ENCODE measurements around the gene SIGLEC15.

Gene SIGLEC15

DNA sequence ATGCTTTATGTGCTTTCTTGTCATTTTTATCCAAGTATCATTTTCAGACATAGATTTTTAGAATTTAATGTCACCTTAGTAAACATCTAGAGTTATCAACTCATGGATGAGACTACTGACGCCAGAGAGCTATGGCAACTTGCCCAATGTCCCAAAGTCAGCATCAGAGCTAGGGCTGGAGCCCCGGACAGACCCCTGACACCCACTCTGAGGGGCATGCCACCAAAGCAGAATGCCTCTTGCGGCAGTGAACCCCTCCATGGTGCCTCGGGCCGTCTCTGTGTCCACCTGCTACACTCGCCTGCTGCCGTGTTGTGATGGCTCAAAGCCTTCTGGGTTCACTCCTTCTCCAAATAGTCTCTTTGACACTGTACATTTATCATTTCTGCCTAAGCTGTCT, 5.4 kb downstream of the SIGLEC15 start:
- Mint-ChIP-seq H3K36me3 (ENCODE audit: low read depth) (no peaks in the 10 kb centered on the region), H3K4me1 (ENCODE audit: low read depth) (peaks cover 12% of the 10 kb centered on the region), H3K9me3 (no peaks in the 10 kb centered on the region), H3K4me3 (no peak overlapping the region), H3K27ac (no peak overlapping the region), H3K27me3 (ENCODE audit: low read depth) (peaks cover 31% of the 10 kb centered on the region)
- no peak for DNase-seq (ENCODE audit: low spot score)

DNA sequence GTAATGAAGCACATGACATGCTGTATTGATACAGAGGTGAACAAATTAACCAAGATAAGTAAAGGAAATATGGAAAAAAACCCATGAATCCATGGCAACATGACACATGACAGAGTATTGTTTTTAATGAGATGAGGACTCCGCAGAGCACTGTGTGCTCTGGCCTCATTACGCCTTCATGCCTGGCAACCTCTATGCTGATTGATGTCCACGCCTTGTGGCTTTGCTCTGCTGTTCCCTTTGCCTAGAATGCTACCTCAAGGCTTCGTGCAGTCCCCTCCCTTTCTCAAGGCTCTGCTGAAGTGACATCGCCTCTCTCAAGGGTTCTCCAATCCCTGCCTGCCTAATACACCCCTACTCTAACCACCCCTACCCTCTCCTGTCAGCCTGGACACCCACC, 8.4 kb downstream of the SIGLEC15 start:
- H3K9me3 Mint-ChIP-seq = no peaks in the 10 kb centered on the region
- no peaks in the 10 kb centered on the region for H3K36me3 Mint-ChIP-seq (ENCODE audit: low read depth)
- H3K27ac Mint-ChIP-seq = no peak overlapping the region
- peaks cover 7% of the 10 kb centered on the region for H3K4me1 Mint-ChIP-seq (ENCODE audit: low read depth)
- H3K27me3 Mint-ChIP-seq (ENCODE audit: low read depth) = peaks cover 46% of the 10 kb centered on the region
- H3K4me3 Mint-ChIP-seq = no peak overlapping the region
- DNase-seq (ENCODE audit: low spot score) = no peak

DNA sequence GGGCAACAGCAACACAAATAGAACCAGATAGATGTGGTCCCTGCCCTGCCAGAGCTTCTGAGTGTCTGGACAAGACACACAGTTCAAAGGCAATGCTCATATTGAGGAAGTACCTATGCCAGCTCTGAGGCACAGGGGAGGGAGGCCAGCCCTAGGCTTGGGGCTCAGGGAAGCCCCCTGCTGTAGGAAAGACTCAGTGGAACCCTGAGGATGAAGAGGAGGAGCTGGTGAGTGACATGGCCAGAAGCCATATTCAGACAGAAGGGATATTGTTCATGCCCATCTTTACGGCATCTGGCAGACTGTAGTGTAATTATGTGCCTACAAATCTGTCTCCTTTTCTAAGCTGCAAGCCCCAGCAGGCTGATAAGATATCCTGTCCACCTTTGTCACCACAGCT, 8.8 kb downstream of the SIGLEC15 start:
- Mint-ChIP-seq H3K36me3 (ENCODE audit: low read depth) (no peaks in the 10 kb centered on the region), H3K27me3 (ENCODE audit: low read depth) (peaks cover 49% of the 10 kb centered on the region), H3K27ac (no peak overlapping the region), H3K9me3 (no peaks in the 10 kb centered on the region), H3K4me3 (no peak overlapping the region), H3K4me1 (ENCODE audit: low read depth) (peaks cover 6% of the 10 kb centered on the region)
- no peak for DNase-seq (ENCODE audit: low spot score)

DNA sequence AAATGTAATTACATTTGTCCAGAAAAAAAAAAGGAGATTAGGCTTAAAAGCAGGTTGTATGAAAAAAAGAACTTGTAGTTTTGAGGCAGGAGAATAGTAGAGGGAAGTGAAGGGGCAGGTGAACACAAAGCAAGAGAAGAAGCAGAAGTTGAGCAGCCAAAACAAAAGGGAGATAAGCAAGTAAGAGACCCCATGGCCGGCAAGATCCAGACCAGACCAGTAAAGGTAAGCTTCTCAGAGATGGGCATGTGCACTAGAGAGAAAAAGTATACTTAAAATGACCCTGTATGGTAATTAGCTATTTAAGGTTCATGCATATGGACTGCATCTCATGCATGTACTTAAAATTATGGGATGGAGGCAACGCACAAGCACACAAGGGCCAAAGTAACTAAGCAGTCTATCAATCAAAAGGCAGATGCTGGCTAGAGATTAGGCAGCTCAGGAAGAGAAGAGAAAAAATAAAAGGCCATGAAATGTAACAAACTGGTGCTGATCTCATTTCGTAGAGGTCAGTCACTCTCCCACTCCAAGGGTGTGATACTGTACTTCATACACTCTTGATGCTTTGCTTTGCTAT, 9.7 kb downstream of the SIGLEC15 start:
- Mint-ChIP-seq H3K9me3 (no peaks in the 10 kb centered on the region), H3K27me3 (ENCODE audit: low read depth) (peaks cover 52% of the 10 kb centered on the region), H3K4me1 (ENCODE audit: low read depth) (peaks cover 6% of the 10 kb centered on the region), H3K36me3 (ENCODE audit: low read depth) (no peaks in the 10 kb centered on the region), H3K27ac (no peak overlapping the region), H3K4me3 (no peak overlapping the region)
- DNase-seq (ENCODE audit: low spot score) = no peak

DNA sequence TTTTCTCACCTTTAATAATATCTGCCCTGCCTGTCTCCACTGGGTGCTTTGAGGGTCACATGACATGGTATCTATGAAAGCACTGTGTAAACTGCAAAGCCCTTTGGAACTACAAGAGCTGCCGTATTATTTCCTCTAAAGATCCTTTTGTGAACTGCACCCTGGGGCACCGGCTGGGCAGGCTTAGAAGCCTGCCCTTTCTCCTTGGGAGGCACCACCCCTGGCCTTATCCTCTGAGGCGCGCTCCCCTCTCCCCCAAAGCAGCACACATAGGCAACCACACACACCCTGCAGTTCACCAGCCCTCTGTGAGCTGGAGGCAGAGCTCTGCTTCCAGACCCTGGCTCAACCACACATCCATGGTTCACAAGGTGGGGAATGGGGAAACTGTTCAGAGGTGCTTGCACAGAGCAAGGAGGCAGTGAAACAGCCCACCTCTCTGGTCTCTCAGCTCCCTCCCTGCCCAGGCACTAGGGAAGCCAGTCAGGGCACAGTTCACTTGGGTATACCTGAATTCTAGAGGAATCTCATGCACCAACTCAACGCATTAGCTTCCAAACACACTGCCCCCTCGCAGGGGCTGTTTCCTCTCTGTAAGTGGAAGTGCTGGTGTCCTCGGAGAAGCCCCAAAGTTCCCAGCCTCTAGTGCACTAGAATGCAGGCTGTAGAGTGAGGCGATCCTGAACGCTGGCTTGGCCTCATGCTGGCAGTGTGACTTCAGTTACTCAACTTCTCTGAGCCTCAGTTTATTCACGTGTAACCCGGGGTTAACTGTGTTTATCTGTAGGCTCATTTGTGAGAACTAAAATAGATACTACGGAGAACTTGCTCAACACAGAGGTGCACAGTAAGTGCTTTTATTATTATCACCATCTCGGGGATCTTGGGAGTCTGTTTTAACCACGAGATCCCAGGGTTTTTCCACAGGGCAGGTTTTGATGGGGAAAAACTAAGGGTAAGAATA, 11.0 kb downstream of the SIGLEC15 start:
- no peaks in the 10 kb centered on the region for H3K9me3 Mint-ChIP-seq
- no peak overlapping the region for H3K27ac Mint-ChIP-seq
- peaks cover 6% of the 10 kb centered on the region for H3K4me1 Mint-ChIP-seq (ENCODE audit: low read depth)
- H3K36me3 Mint-ChIP-seq (ENCODE audit: low read depth) = no peaks in the 10 kb centered on the region
- H3K27me3 Mint-ChIP-seq (ENCODE audit: low read depth) = peaks cover 56% of the 10 kb centered on the region
- peak overlapping the region; percentile 51 for H3K4me3 Mint-ChIP-seq
- no peak for DNase-seq (ENCODE audit: low spot score)

DNA sequence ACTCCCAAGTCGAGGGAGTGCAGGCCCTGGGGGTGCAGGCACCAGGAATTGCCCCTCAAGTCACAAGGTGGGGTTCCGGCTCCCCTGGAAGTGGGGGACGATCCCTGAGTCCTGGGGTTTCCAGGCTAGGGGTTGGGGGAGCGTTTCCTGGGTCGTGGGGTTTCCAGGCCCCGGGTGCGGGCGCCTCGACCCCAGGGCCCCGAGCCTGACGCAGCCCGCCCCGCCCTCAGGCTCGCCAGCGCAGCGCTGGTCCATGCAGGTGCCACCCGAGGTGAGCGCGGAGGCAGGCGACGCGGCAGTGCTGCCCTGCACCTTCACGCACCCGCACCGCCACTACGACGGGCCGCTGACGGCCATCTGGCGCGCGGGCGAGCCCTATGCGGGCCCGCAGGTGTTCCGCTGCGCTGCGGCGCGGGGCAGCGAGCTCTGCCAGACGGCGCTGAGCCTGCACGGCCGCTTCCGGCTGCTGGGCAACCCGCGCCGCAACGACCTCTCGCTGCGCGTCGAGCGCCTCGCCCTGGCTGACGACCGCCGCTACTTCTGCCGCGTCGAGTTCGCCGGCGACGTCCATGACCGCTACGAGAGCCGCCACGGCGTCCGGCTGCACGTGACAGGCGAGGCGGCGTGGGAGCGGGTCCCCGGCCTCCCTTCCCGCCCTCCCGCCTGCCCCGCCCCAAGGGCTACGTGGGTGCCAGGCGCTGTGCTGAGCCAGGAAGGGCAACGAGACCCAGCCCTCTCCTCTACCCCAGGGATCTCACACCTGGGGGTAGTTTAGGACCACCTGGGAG, 12.0 kb downstream of the SIGLEC15 start:
- peaks cover 56% of the 10 kb centered on the region for H3K27me3 Mint-ChIP-seq (ENCODE audit: low read depth)
- H3K27ac Mint-ChIP-seq = no peak overlapping the region
- H3K9me3 Mint-ChIP-seq = no peaks in the 10 kb centered on the region
- peaks cover 6% of the 10 kb centered on the region for H3K4me1 Mint-ChIP-seq (ENCODE audit: low read depth)
- peak; percentile 56 for DNase-seq (ENCODE audit: low spot score)
- no peaks in the 10 kb centered on the region for H3K36me3 Mint-ChIP-seq (ENCODE audit: low read depth)
- no peak overlapping the region for H3K4me3 Mint-ChIP-seq

DNA sequence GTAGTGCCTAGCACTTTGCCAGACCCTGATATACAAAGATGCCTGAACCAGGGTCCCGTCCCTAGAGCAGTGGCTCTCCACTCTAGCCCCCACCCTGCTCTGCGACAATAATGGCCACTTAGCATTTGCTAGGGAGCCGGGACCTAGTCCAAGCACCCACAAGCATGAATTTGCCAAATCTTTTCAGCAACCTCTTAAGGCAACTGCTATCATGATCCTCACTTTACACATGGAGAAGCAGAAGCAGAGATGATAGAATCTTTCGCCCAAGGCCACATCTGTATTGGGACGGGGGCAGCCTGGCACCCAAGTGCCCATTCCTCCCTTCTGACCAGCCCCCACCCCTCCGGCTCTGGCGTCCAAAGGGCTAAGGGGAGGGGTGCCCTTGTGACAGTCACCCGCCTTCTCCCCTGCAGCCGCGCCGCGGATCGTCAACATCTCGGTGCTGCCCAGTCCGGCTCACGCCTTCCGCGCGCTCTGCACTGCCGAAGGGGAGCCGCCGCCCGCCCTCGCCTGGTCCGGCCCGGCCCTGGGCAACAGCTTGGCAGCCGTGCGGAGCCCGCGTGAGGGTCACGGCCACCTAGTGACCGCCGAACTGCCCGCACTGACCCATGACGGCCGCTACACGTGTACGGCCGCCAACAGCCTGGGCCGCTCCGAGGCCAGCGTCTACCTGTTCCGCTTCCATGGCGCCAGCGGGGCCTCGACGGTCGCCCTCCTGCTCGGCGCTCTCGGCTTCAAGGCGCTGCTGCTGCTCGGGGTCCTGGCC, 13.0 kb downstream of the SIGLEC15 start:
- Mint-ChIP-seq H3K4me1 (ENCODE audit: low read depth) (peaks cover 6% of the 10 kb centered on the region), H3K9me3 (no peaks in the 10 kb centered on the region), H3K36me3 (ENCODE audit: low read depth) (no peaks in the 10 kb centered on the region), H3K27ac (no peak overlapping the region), H3K27me3 (ENCODE audit: low read depth) (peaks cover 54% of the 10 kb centered on the region), H3K4me3 (no peak overlapping the region)
- DNase-seq (ENCODE audit: low spot score) = no peak

DNA sequence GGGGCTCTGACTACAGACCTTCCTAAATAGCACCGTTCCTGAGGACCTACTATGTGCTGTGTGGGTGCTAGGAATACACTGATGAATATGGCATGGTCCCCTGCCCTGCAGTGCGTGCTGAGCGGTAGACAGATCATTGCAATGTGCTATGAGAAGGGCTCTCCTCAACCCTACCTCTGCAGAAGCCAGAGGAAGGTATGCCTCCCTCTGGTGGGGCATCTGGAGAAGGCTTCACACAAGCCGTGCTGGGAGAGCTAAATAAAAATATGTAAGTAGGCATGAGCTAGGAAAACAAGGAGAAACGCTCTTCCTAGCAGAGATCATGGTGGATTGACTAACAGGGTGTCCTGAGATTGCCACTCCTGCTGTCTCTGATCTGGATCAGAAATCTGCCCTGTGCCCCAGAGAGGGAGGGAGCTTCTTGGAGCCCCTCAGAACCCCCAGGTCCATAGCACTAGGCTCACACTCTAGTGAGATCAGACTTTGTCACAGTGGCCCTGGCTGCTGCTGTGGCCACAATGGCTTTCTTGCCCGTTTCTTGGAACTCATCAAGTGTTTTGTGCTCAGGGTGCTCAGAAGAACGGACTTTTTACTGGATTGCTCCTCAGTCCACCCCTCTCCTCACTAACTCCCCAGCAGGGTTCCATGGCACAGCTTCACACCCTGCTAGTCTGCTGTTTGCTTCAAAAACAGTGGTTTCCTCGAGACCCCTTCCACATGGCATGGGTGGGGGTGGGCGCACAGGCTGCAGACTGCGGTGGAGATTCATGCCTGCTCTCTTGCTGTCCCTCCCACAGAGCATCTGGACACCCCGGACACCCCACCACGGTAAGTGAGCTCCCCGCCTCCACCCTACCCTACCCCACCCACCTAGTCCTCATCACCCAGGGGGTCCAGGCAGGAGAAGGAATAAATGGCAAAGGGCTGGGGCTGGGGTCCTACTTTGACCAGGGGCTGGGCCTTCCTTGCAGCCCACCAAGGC, 14.2 kb downstream of the SIGLEC15 start:
- Mint-ChIP-seq H3K36me3 (ENCODE audit: low read depth) (no peaks in the 10 kb centered on the region), H3K27ac (no peak overlapping the region), H3K9me3 (no peaks in the 10 kb centered on the region), H3K27me3 (ENCODE audit: low read depth) (peaks cover 44% of the 10 kb centered on the region), H3K4me1 (ENCODE audit: low read depth) (peaks cover 6% of the 10 kb centered on the region), H3K4me3 (no peak overlapping the region)
- DNase-seq (ENCODE audit: low spot score) = no peak

DNA sequence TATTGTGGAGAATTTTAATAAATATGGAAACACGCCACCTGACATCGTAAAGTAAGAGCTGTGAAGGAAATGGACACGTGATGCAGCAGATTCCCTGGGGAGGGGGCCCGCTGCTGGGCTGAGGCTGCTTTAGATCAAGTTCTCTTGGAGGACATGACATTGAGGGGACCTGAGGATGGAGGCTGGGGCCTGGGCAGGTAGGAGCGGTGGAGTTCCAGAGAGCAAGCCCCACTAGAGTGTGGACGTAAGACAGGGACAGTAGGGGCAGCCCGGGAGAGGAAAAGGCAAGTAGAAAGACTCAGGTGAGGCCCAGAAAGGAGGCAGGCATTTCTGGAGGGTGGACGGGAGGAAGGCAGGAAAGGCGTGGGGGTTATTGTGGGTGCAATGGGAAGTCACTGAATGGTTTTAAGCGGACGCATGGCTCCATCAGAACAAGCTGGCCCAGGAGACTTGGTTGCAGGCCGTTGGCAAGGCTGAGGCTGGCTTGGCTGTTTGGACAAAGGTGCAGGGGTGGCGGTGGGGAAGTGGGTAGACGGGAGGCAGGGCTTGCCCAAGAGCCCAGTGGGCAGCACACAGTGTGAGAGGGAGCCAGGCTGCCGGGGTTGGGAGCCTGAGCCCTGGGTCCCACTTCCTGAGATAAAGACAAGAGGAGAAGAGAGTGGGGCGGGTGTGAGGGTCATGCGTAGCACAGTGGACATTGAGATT, 15.7 kb downstream of the SIGLEC15 start:
- Mint-ChIP-seq H3K27me3 (ENCODE audit: low read depth) (peaks cover 29% of the 10 kb centered on the region), H3K4me3 (no peak overlapping the region), H3K36me3 (ENCODE audit: low read depth) (no peaks in the 10 kb centered on the region), H3K9me3 (no peaks in the 10 kb centered on the region), H3K4me1 (ENCODE audit: low read depth) (peaks cover 6% of the 10 kb centered on the region), H3K27ac (no peak overlapping the region)
- no peak for DNase-seq (ENCODE audit: low spot score)

DNA sequence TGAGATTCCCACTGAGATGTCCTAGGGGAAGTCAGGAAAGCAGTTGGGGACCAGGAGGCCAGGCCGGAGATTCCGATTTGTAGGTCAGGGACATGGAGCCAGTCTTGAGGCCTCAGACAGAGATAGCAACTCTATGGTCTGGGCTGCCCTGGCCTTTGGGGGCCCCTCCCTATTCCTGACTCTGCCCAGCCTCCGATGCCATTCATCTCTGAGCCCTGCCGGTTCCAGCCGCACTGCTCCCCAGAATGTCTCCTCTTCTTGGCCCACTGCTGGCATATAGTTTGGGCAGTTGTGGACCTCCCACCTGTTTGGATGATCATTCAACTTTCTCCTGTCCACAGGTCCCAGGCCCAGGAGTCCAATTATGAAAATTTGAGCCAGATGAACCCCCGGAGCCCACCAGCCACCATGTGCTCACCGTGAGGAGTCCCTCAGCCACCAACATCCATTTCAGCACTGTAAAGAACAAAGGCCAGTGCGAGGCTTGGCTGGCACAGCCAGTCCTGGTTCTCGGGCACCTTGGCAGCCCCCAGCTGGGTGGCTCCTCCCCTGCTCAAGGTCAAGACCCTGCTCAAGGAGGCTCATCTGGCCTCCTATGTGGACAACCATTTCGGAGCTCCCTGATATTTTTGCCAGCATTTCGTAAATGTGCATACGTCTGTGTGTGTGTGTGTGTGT, 16.4 kb downstream of the SIGLEC15 start:
- Mint-ChIP-seq H3K4me1 (ENCODE audit: low read depth) (peaks cover 6% of the 10 kb centered on the region), H3K36me3 (ENCODE audit: low read depth) (no peaks in the 10 kb centered on the region), H3K27me3 (ENCODE audit: low read depth) (peaks cover 23% of the 10 kb centered on the region), H3K4me3 (no peak overlapping the region), H3K9me3 (no peaks in the 10 kb centered on the region), H3K27ac (no peak overlapping the region)
- DNase-seq (ENCODE audit: low spot score) = no peak

DNA sequence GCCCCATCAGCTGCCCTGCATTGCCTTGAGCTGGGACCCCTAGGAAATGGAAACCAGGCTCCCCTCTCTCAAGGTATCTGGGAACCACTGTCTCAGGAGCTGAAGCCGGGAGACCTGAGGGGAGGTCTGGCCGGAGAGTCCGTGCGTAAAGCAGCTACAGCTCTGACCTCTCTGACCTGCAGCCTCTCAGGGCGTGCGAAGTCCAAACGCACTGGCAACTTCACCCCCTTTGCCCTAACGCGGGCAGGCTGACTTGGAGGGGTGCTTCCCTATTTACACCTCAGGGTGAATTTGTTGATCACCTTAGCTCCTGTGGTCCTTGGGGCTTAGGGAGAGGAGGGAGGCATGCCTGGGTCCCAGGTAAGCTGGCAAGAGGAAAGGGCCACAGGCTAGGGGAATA, 17.5 kb downstream of the SIGLEC15 start:
- Mint-ChIP-seq H3K36me3 (ENCODE audit: low read depth) (no peaks in the 10 kb centered on the region), H3K4me3 (no peak overlapping the region), H3K27me3 (ENCODE audit: low read depth) (peaks cover 19% of the 10 kb centered on the region), H3K27ac (no peak overlapping the region), H3K9me3 (no peaks in the 10 kb centered on the region), H3K4me1 (ENCODE audit: low read depth) (peaks cover 3% of the 10 kb centered on the region)
- DNase-seq (ENCODE audit: low spot score) = no peak

DNA sequence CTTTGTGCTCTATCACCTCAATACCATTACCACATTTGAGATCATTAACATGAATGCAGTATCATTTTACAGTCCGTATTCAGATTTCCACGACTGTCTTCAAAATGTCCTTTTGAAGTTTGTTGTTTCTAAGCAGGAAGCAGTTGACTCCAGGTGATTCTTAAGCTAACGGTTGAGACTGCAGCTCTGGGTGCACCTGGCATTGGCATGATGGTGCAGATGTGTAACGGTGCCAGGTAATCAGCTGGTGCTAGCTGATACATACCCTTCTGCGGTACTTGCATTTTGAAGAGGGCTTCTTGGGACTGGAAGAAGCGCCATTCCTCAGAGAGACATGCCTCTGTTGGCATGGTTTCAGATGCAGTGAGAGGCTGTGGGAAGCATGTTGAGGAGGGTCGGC, 19.5 kb downstream of the SIGLEC15 start:
- H3K27ac Mint-ChIP-seq = no peak overlapping the region
- H3K9me3 Mint-ChIP-seq = no peaks in the 10 kb centered on the region
- peaks cover 4% of the 10 kb centered on the region for H3K27me3 Mint-ChIP-seq (ENCODE audit: low read depth)
- H3K4me1 Mint-ChIP-seq (ENCODE audit: low read depth) = no peaks in the 10 kb centered on the region
- peaks cover 2% of the 10 kb centered on the region for H3K36me3 Mint-ChIP-seq (ENCODE audit: low read depth)
- DNase-seq (ENCODE audit: low spot score) = no peak
- H3K4me3 Mint-ChIP-seq = no peak overlapping the region
